Nephron (organoid): Measurements from ENCODE around the gene AP1G2.
"Not testable (repeated sequence)": the region's sequence is repeated elsewhere in the genome, so short reads cannot be mapped to it uniquely, and the experiment has no call there.

Experiments used
- H3K27ac Mint-ChIP-seq, 3 experiments: 2 replicates each; pipeline ENCODE4 v1.8.0; 2020; ENCODE audit warnings: mixed read lengths in 3 of 3, mild to moderate bottlenecking in 2 of 3, moderate library complexity in 1 of 3
- H3K27me3 Mint-ChIP-seq: 2 replicates; pipeline ENCODE4 v1.8.0; 2021; ENCODE audit warnings: low read depth, mild to moderate bottlenecking, moderate library complexity, mixed read lengths
- H3K36me3 Mint-ChIP-seq: 2 replicates; pipeline ENCODE4 v1.8.0; 2020; ENCODE audit warnings: low read depth, mixed read lengths
- H3K4me1 Mint-ChIP-seq: 2 replicates; pipeline ENCODE4 v1.8.0; 2020; ENCODE audit warnings: mixed read lengths
- H3K4me3 Mint-ChIP-seq, 3 experiments: 2 replicates each; pipeline ENCODE4 v1.8.0; 2020; ENCODE audit warnings: mild to moderate bottlenecking in 3 of 3, mixed read lengths in 3 of 3, moderate library complexity in 2 of 3
- H3K9me3 Mint-ChIP-seq: 2 replicates; pipeline ENCODE4 v1.8.0; 2020; ENCODE audit warnings: mixed read lengths
- CTCF ChIP-seq, 3 experiments: fragments of 200-600 bp; sonication (generic); IDR thresholded peaks; one replicate each; pipeline ENCODE4 v1.5.0; 2021; ENCODE audit warnings: antibody characterized with exemption in 3 of 3; ENCODE audit not compliant: unreplicated experiment in 3 of 3

The AP1G2 gene

GRCh38 chr14:23612354-23612732, 44.8 kb upstream of the AP1G2 start:
- peaks cover 25% of the 10 kb centered on the region for H3K27me3 Mint-ChIP-seq
- H3K4me1 Mint-ChIP-seq, result no peaks in the 10 kb centered on the region
- H3K36me3 Mint-ChIP-seq, result no peaks in the 10 kb centered on the region
- no peak overlapping the region for H3K4me3 Mint-ChIP-seq
- H3K9me3 Mint-ChIP-seq, result no peaks in the 10 kb centered on the region
- no peak for TF ChIP-seq CTCF (IDR thresholded peaks at IDR 0.05; ENCODE audit: unreplicated experiment in 3 of 3)
- no peak overlapping the region for H3K27ac Mint-ChIP-seq

GRCh38 chr14:23610815-23611289, 43.3 kb upstream of the AP1G2 start:
- no peak for TF ChIP-seq CTCF (IDR thresholded peaks at IDR 0.05; ENCODE audit: unreplicated experiment in 3 of 3)
- no peaks in the 10 kb centered on the region for H3K9me3 Mint-ChIP-seq
- no peak overlapping the region for H3K4me3 Mint-ChIP-seq

GRCh38 chr14:23610090-23610814, 42.7 kb upstream of the AP1G2 start:
- peaks cover 25% of the 10 kb centered on the region for H3K27me3 Mint-ChIP-seq
- no peaks in the 10 kb centered on the region for H3K9me3 Mint-ChIP-seq
- no peaks in the 10 kb centered on the region for H3K4me1 Mint-ChIP-seq
- no peak for TF ChIP-seq CTCF (IDR thresholded peaks at IDR 0.05; ENCODE audit: unreplicated experiment in 3 of 3)
- H3K36me3 Mint-ChIP-seq, result no peaks in the 10 kb centered on the region
- H3K4me3 Mint-ChIP-seq, result no peak overlapping the region
- H3K27ac Mint-ChIP-seq, result no peak overlapping the region

More at GRCh38 chr14:23610815-23611289, 43.3 kb upstream of the AP1G2 start:
- Mint-ChIP-seq H3K27ac (no peak overlapping the region), H3K4me1 (no peaks in the 10 kb centered on the region), H3K27me3 (peaks cover 25% of the 10 kb centered on the region), H3K36me3 (no peaks in the 10 kb centered on the region)

GRCh38 chr14:23609411-23610089, 42.0 kb upstream of the AP1G2 start:
- H3K27ac Mint-ChIP-seq, H3K36me3 Mint-ChIP-seq, H3K9me3 Mint-ChIP-seq, H3K4me1 Mint-ChIP-seq, H3K4me3 Mint-ChIP-seq: not testable (repeated sequence)
- H3K27me3 Mint-ChIP-seq, result peaks cover 20% of the 10 kb centered on the region

- Mint-ChIP-seq H3K4me3 (no peak overlapping the region), H3K27me3 (peaks cover 18% of the 10 kb centered on the region), H3K9me3 (no peaks in the 10 kb centered on the region), H3K36me3 (no peaks in the 10 kb centered on the region), H3K4me1 (no peaks in the 10 kb centered on the region), H3K27ac (no peak overlapping the region)
- TF ChIP-seq CTCF (IDR thresholded peaks at IDR 0.05; ENCODE audit: unreplicated experiment in 3 of 3), result no peak
These were observed 41.4 kb upstream of the AP1G2 start for GRCh38 chr14:23609001-23609400.

GRCh38 chr14:23608454-23608853, 40.9 kb upstream of the AP1G2 start:
- Mint-ChIP-seq H3K27me3 (peaks cover 18% of the 10 kb centered on the region), H3K27ac (no peak overlapping the region), H3K4me1 (no peaks in the 10 kb centered on the region), H3K36me3 (no peaks in the 10 kb centered on the region), H3K4me3 (no peak overlapping the region), H3K9me3 (no peaks in the 10 kb centered on the region)
- no peak for TF ChIP-seq CTCF (IDR thresholded peaks at IDR 0.05; ENCODE audit: unreplicated experiment in 3 of 3)
